ENCODE results near the gene IPO5. TPM values are rescaled to one million over a fixed set of nuclear protein-coding genes. Genes with fewer than 3 reads are reported as not detected.

Gene IPO5
- 247 and 253 TPM in 2 replicates for total RNA-seq (2022)
- Bru-seq, nascent RNA, result percentile 91 among the genes with signal in this experiment
- BruChase-seq, experiment 1, labeled RNA remaining after a 2-hour chase, result percentile 93 among the genes with signal in this experiment
- BruChase-seq, experiment 2, labeled RNA remaining after a 6-hour chase, result percentile 97 among the genes with signal in this experiment
- long read RNA-seq, transcript IPO5-222 (26 exons, 3,419 nt), result major isoform, 133 of 202 reads
- long read RNA-seq, partial matches to known transcripts, result 50 of 202 reads
- long read RNA-seq, other reads (novel, unspliced or antisense), result 18 of 202 reads

GRCh38 chr13:97953376-97953970 is at the start of gene IPO5:
IPO5 (plus strand) TSS chr13:97953675; CDS start chr13:97976697, 23,022 bp downstream.
- no peak for TF ChIP-seq CTCF (IDR thresholded peaks at IDR 0.05; ENCODE audit: insufficient read depth in 1 of 2, low read depth in 1 of 2, low read length in 1 of 2, severe bottlenecking in 1 of 2, unreplicated experiment in 1 of 2)
- no peaks in the 10 kb centered on the region for H3K4me1 ChIP-seq
- H3K27ac Mint-ChIP-seq (ENCODE audit: unreplicated experiment), result no peak within 1 kb of the TSS
- no TSS peak for BruUV-seq (replicated peaks)
- H3K27me3 Mint-ChIP-seq (ENCODE audit: insufficient read depth, unreplicated experiment), result no peaks in the 10 kb centered on the region
- H3K9me3 ChIP-seq, result peaks cover 4% of the 10 kb centered on the region; the same call in 1 of the 2 replicates
- POLR2A ChIA-PET, result no interaction called here
- H3K9me3 Mint-ChIP-seq (ENCODE audit: unreplicated experiment), result peaks cover 11% of the 10 kb centered on the region
- no peak within 1 kb of the TSS for H3K4me3 Mint-ChIP-seq (ENCODE audit: unreplicated experiment)
- CTCF ChIA-PET, result no interaction called here
- no peak within 1 kb of the TSS for H3K4me3 ChIP-seq (ENCODE audit: low read depth, low read length)
- no peaks in the 10 kb centered on the region for H3K36me3 ChIP-seq (ENCODE audit: control insufficient read depth, insufficient read depth, low read length)
- H3K36me3 Mint-ChIP-seq (ENCODE audit: insufficient read depth, unreplicated experiment), result peaks cover 6% of the 10 kb centered on the region
- intact Hi-C loops (cut with micrococcal nuclease; ENCODE audit: unreplicated experiment), result no loop called here
- DNase-seq, result no peak
- H3K27me3 ChIP-seq (replicated peaks; ENCODE audit: control insufficient read depth, insufficient read depth, low read length), result no peaks in the 10 kb centered on the region
- no peaks in the 10 kb centered on the region for H3K4me1 Mint-ChIP-seq (ENCODE audit: low read depth, unreplicated experiment)

GRCh38 chr13:97904059-97904458 is 49.4 kb upstream of the IPO5 start:
- BruUV-seq (replicated peaks), result no TSS peak
- H3K27ac Mint-ChIP-seq (ENCODE audit: unreplicated experiment), result no peak overlapping the region

GRCh38 chr13:97905517-97905916 is 48.0 kb upstream of the IPO5 start:
- Histone ChIP-seq H3K4me3 (ENCODE audit: low read depth, low read length) (no peak overlapping the region), H3K9me3 (no peaks in the 10 kb centered on the region), H3K4me1 (no peaks in the 10 kb centered on the region), H3K36me3 (ENCODE audit: control insufficient read depth, insufficient read depth, low read length) (no peaks in the 10 kb centered on the region), H3K27me3 (replicated peaks; ENCODE audit: control insufficient read depth, insufficient read depth, low read length) (no peaks in the 10 kb centered on the region; the same call in 1 of the 2 replicates)
- ChIA-PET POLR2A (no interaction called here), CTCF (no interaction called here)
- TF ChIP-seq CTCF (IDR thresholded peaks at IDR 0.05; ENCODE audit: insufficient read depth in 1 of 2, low read depth in 1 of 2, low read length in 1 of 2, severe bottlenecking in 1 of 2, unreplicated experiment in 1 of 2), result no peak
- Mint-ChIP-seq H3K27ac (ENCODE audit: unreplicated experiment) (no peak overlapping the region), H3K4me1 (ENCODE audit: low read depth, unreplicated experiment) (no peaks in the 10 kb centered on the region), H3K36me3 (ENCODE audit: insufficient read depth, unreplicated experiment) (no peaks in the 10 kb centered on the region), H3K27me3 (ENCODE audit: insufficient read depth, unreplicated experiment) (peaks cover 21% of the 10 kb centered on the region), H3K9me3 (ENCODE audit: unreplicated experiment) (no peaks in the 10 kb centered on the region), H3K4me3 (ENCODE audit: unreplicated experiment) (no peak overlapping the region)
- DNase-seq, result no peak
- intact Hi-C loops (cut with micrococcal nuclease; ENCODE audit: unreplicated experiment), result no loop called here
- no TSS peak for BruUV-seq (replicated peaks)

More at GRCh38 chr13:97904059-97904458, 49.4 kb upstream of the IPO5 start:
- H3K27me3 Mint-ChIP-seq (ENCODE audit: insufficient read depth, unreplicated experiment), result peaks cover 26% of the 10 kb centered on the region
- H3K36me3 Mint-ChIP-seq (ENCODE audit: insufficient read depth, unreplicated experiment), result no peaks in the 10 kb centered on the region
- ChIA-PET CTCF (no interaction called here), POLR2A (no interaction called here)
- no peaks in the 10 kb centered on the region for H3K4me1 Mint-ChIP-seq (ENCODE audit: low read depth, unreplicated experiment)
- Histone ChIP-seq H3K4me3 (ENCODE audit: low read depth, low read length) (no peak overlapping the region), H3K9me3 (no peaks in the 10 kb centered on the region), H3K36me3 (ENCODE audit: control insufficient read depth, insufficient read depth, low read length) (no peaks in the 10 kb centered on the region), H3K4me1 (no peaks in the 10 kb centered on the region), H3K27me3 (replicated peaks; ENCODE audit: control insufficient read depth, insufficient read depth, low read length) (no peaks in the 10 kb centered on the region; the same call in 1 of the 2 replicates)
- DNase-seq, result no peak
- TF ChIP-seq CTCF (IDR thresholded peaks at IDR 0.05; ENCODE audit: insufficient read depth in 1 of 2, low read depth in 1 of 2, low read length in 1 of 2, severe bottlenecking in 1 of 2, unreplicated experiment in 1 of 2), result no peak
- no peak overlapping the region for H3K4me3 Mint-ChIP-seq (ENCODE audit: unreplicated experiment)
- intact Hi-C loops (cut with micrococcal nuclease; ENCODE audit: unreplicated experiment), result no loop called here
- no peaks in the 10 kb centered on the region for H3K9me3 Mint-ChIP-seq (ENCODE audit: unreplicated experiment)

Measured in Caco-2 (cell line).